Loucy (cell line): Measurements from ENCODE around the gene WWOX.

Experiments
- H2AFZ ChIP-seq: fragments of 200-600 bp; sonication (generic); 2 replicates; pipeline ENCODE4 v1.6.0; 2016; ENCODE audit warnings: antibody characterized with exemption, mild to moderate bottlenecking, low read length, moderate library complexity
- H3F3A ChIP-seq: fragments of 200-600 bp; 2 replicates; pipeline ENCODE4 v1.6.0; 2016; ENCODE audit warnings: antibody characterized with exemption, low read depth, mild to moderate bottlenecking
- H3K27me3 ChIP-seq: fragments of 200-600 bp; sonication (generic); 2 replicates; pipeline ENCODE4 v1.6.1; 2014; ENCODE audit warnings: low read length, mild to moderate bottlenecking; ENCODE audit not compliant: insufficient read depth, poor library complexity, severe bottlenecking
- H3K36me3 ChIP-seq: fragments of 200-600 bp; sonication (generic); 2 replicates; pipeline ENCODE4 v1.6.1; 2016; ENCODE audit warnings: low read length; ENCODE audit not compliant: insufficient read depth
- H3K4me1 ChIP-seq: fragments of 200-600 bp; sonication (generic); 2 replicates; pipeline ENCODE4 v1.5.1; 2014; ENCODE audit warnings: low read length, mild to moderate bottlenecking; ENCODE audit not compliant: insufficient read depth, poor library complexity, severe bottlenecking
- H3K4me2 ChIP-seq: fragments of 200-600 bp; sonication (generic); 2 replicates; pipeline ENCODE4 v1.6.0; 2014; ENCODE audit warnings: antibody characterized with exemption, low read length, low read depth, mild to moderate bottlenecking; ENCODE audit not compliant: poor library complexity, severe bottlenecking
- H3K4me3 ChIP-seq: fragments of 200-600 bp; sonication (generic); 2 replicates; pipeline ENCODE4 v1.5.1; 2014; ENCODE audit warnings: low read length, mild to moderate bottlenecking, mixed read lengths; ENCODE audit not compliant: poor library complexity, severe bottlenecking
- H3K79me2 ChIP-seq: fragments of 200-600 bp; sonication (generic); 2 replicates; pipeline ENCODE4 v1.6.1; 2014; ENCODE audit warnings: low read length; ENCODE audit not compliant: insufficient read depth
- H3K9ac ChIP-seq: fragments of 200-600 bp; sonication (generic); 2 replicates; pipeline ENCODE4 v1.6.0; 2014; ENCODE audit warnings: mild to moderate bottlenecking, low read depth, low read length, moderate library complexity; ENCODE audit not compliant: poor library complexity, severe bottlenecking
- H3K9me2 ChIP-seq: fragments of 200-600 bp; sonication (generic); replicated peaks from 2 replicates; pipeline ENCODE4 v1.6.1; 2016; ENCODE audit warnings: low read depth, low read length, mixed read lengths
- H3K9me3 ChIP-seq: fragments of 200-600 bp; sonication (generic); 2 replicates; pipeline ENCODE4 v1.6.1; 2014; ENCODE audit warnings: mild to moderate bottlenecking, antibody characterized with exemption, low read length, low read depth; ENCODE audit not compliant: insufficient read depth
- H4K20me1 ChIP-seq: fragments of 200-600 bp; sonication (generic); 2 replicates; pipeline ENCODE4 v1.6.0; 2014; ENCODE audit warnings: antibody characterized with exemption, low read length, mild to moderate bottlenecking; ENCODE audit not compliant: insufficient read depth, poor library complexity, severe bottlenecking
- EZH2phosphoT487 ChIP-seq: fragments of 200-600 bp; IDR thresholded peaks from 2 replicates; pipeline ENCODE4 v1.6.1; 2018; ENCODE audit warnings: antibody characterized with exemption, mild to moderate bottlenecking, moderate library complexity, borderline replicate concordance
- TF ChIP-seq, protein P1 (sequence below): fragments of 200-600 bp; sonication (generic); conservative IDR thresholded peaks from 2 replicates; pipeline ENCODE4 v1.5.1; 2014; ENCODE audit warnings: mild to moderate bottlenecking, antibody characterized with exemption, low read length

Gene WWOX

DNA sequence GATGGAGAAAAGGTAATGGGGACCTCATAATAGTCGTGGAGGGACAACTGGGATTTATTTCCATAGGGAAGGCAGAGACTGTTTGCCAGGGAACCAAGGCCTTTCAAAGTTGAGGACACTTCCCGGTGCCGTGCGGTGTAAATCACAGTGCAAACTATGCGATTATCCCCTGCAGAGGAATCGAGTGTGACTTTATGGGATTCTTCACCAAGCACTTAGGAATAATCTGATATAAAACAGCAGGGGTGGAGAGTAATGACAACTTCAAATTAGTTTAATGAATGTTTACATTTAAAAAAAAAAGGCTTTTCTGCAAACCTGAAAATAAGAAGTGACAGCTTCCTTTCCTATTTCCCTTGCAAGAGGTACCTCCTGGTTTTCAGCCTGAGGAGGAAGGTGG, 962.9 kb downstream of the WWOX start:
- Histone ChIP-seq H3K27me3 (no peaks in the 10 kb centered on the region), H3K79me2 (no peaks in the 10 kb centered on the region), H3F3A (no peaks in the 10 kb centered on the region), H3K4me2 (no peak overlapping the region), H3K9me3 (no peaks in the 10 kb centered on the region), H3K4me1 (peaks cover 12% of the 10 kb centered on the region), H3K9ac (no peak overlapping the region), H4K20me1 (no peaks in the 10 kb centered on the region), H3K4me3 (no peak overlapping the region), H3K9me2 (no peaks in the 10 kb centered on the region), H2AFZ (no peak overlapping the region), H3K36me3 (no peaks in the 10 kb centered on the region)
- no peak for TF ChIP-seq EZH2phosphoT487
- TF ChIP-seq, protein P1, sequence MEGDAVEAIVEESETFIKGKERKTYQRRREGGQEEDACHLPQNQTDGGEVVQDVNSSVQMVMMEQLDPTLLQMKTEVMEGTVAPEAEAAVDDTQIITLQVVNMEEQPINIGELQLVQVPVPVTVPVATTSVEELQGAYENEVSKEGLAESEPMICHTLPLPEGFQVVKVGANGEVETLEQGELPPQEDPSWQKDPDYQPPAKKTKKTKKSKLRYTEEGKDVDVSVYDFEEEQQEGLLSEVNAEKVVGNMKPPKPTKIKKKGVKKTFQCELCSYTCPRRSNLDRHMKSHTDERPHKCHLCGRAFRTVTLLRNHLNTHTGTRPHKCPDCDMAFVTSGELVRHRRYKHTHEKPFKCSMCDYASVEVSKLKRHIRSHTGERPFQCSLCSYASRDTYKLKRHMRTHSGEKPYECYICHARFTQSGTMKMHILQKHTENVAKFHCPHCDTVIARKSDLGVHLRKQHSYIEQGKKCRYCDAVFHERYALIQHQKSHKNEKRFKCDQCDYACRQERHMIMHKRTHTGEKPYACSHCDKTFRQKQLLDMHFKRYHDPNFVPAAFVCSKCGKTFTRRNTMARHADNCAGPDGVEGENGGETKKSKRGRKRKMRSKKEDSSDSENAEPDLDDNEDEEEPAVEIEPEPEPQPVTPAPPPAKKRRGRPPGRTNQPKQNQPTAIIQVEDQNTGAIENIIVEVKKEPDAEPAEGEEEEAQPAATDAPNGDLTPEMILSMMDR = no peak

DNA sequence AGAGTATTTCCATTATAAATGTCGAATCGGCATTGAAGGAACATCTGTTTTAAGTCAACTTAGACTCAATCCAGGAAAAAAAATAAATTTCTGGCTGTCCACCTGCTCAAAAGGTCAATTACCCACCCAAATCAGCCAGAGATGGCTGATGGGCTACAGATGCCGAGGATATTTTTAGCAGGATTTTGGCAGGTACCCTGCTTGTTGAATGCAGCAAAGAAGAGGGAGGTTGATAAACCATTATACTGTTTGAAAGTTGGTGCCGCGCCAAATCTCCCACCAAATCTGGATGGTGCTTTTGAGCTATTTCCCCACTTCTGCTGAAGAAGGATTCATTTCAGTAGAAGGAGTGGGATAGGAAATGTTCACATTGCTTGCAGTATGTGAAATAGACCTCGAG, 963.4 kb downstream of the WWOX start:
- H3K4me1 ChIP-seq = peaks cover 7% of the 10 kb centered on the region
- no peak overlapping the region for H3K4me3 ChIP-seq
- no peaks in the 10 kb centered on the region for H3K9me2 ChIP-seq
- TF ChIP-seq, protein P1 = no peak
- no peak for TF ChIP-seq EZH2phosphoT487
- no peak overlapping the region for H3K9ac ChIP-seq
- no peaks in the 10 kb centered on the region for H3K27me3 ChIP-seq
- no peak overlapping the region for H2AFZ ChIP-seq
- no peaks in the 10 kb centered on the region for H3K79me2 ChIP-seq
- no peaks in the 10 kb centered on the region for H4K20me1 ChIP-seq
- H3K4me2 ChIP-seq = no peak overlapping the region
- no peaks in the 10 kb centered on the region for H3K36me3 ChIP-seq
- H3K9me3 ChIP-seq = no peaks in the 10 kb centered on the region
- no peaks in the 10 kb centered on the region for H3F3A ChIP-seq

DNA sequence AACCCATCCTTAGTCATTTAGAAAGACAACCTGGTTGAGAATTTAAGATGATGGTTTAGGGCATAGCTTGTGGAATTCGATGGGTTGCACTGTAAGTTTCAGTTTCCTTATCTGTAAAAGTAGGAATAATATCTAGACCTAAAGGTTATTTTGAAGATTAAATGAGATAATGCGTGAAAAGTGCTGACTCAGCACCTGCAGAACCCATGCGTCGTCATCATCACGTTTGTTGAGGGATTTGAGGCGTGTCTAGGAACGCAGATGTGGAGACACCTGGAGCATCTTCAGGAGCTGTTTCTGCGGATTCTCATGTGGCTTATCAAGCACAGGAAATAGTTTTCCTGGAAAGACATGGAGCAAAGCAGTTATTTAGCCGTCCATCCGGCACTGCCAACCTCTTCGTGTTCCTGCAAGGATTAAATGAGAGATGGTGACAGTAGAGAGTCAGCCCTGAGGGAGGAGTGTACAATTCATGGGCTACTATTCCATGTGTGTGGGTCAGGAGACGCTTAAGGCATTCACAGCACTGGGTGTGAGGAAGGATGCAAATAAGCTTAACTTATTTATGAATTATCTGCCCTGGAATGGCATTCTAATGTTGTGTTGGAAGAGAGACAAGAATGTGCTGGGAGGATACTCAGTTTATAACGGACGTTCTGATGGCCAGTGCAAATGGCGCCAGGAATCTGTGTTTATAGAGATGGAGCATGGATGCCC, 965.0 kb downstream of the WWOX start:
- no peaks in the 10 kb centered on the region for H4K20me1 ChIP-seq
- no peak for TF ChIP-seq EZH2phosphoT487
- TF ChIP-seq, protein P1 = no peak

More for the DNA sequence above, 965.0 kb downstream of the WWOX start:
- H3K79me2 ChIP-seq = no peaks in the 10 kb centered on the region
- H2AFZ ChIP-seq = no peak overlapping the region
- no peaks in the 10 kb centered on the region for H3K36me3 ChIP-seq
- H3F3A ChIP-seq = no peaks in the 10 kb centered on the region
- H3K4me2 ChIP-seq = no peak overlapping the region
- H3K9me2 ChIP-seq = no peaks in the 10 kb centered on the region
- H3K4me1 ChIP-seq = peaks cover 6% of the 10 kb centered on the region
- no peak overlapping the region for H3K9ac ChIP-seq
- H3K9me3 ChIP-seq = no peaks in the 10 kb centered on the region
- no peak overlapping the region for H3K4me3 ChIP-seq
- H3K27me3 ChIP-seq = no peaks in the 10 kb centered on the region
